GM18508 (cell line): ENCODE results near the gene VPS39.
"Not testable (repeated sequence)": the region's sequence is repeated elsewhere in the genome, so short reads cannot be mapped to it uniquely, and the experiment has no call there.

Experiments used
- ATAC-seq: cut with Tn5 transposase; IDR thresholded peaks from one replicate; pipeline ENCODE4 v1.9.1; 2021; ENCODE audit warnings: moderate number of reproducible peaks; ENCODE audit not compliant: insufficient read depth, unreplicated experiment

The VPS39 gene

GRCh38 chr15:42207674-42208579, at the start of gene VPS39:
Gene VPS39 (minus strand): TSS chr15:42208304. CDS start chr15:42208153, 151 bp downstream.
- no peak for ATAC-seq

GRCh38 chr15:42253300-42253699, 45.2 kb upstream of the VPS39 start:
- no peak for ATAC-seq

GRCh38 chr15:42240823-42241222, 32.7 kb upstream of the VPS39 start:
- ATAC-seq: no peak

- ATAC-seq: no peak
Observed at GRCh38 chr15:42239528-42240182, 31.6 kb upstream of the VPS39 start.

GRCh38 chr15:42233107-42233506, 25.0 kb upstream of the VPS39 start:
- ATAC-seq: no peak

GRCh38 chr15:42232606-42233005, 24.5 kb upstream of the VPS39 start:
- no peak for ATAC-seq

- no peak for ATAC-seq
Observed at GRCh38 chr15:42231088-42231487, 23.0 kb upstream of the VPS39 start.

GRCh38 chr15:42228981-42229380, 20.9 kb upstream of the VPS39 start:
- ATAC-seq: not testable (repeated sequence)

- no peak for ATAC-seq
Observed at GRCh38 chr15:42228036-42228435, 19.9 kb upstream of the VPS39 start.

GRCh38 chr15:42226648-42227047, 18.5 kb upstream of the VPS39 start:
- no peak for ATAC-seq

GRCh38 chr15:42220216-42220615, 12.1 kb upstream of the VPS39 start:
- no peak for ATAC-seq

- no peak for ATAC-seq
Observed at GRCh38 chr15:42218953-42219592, 11.0 kb upstream of the VPS39 start.

- ATAC-seq: no peak
Observed at GRCh38 chr15:42217568-42217967, 9.5 kb upstream of the VPS39 start.

GRCh38 chr15:42215913-42216829, 8.1 kb upstream of the VPS39 start:
- no peak for ATAC-seq

GRCh38 chr15:42214600-42214999, 6.5 kb upstream of the VPS39 start:
- no peak for ATAC-seq

- ATAC-seq: no peak
Observed at GRCh38 chr15:42213511-42213910, 5.4 kb upstream of the VPS39 start.

- ATAC-seq: no peak
Observed at GRCh38 chr15:42210696-42211095, 2.6 kb upstream of the VPS39 start.

GRCh38 chr15:42206406-42206805, 1.7 kb downstream of the VPS39 start:
- ATAC-seq: no peak

GRCh38 chr15:42203891-42204290, 4.2 kb downstream of the VPS39 start:
- ATAC-seq: no peak

GRCh38 chr15:42202653-42203052, 5.5 kb downstream of the VPS39 start:
- no peak for ATAC-seq
